Neural progenitor cell (in vitro differentiated cells): ENCODE data around the gene USP32. TPM values are rescaled to one million over a fixed set of nuclear protein-coding genes. Genes with fewer than 3 reads are reported as not detected.

ENCODE experiments used
- DNase-seq: peaks from one replicate; pipeline ENCODE4 v3.0.0-alpha.2; 2016; ENCODE audit warnings: low spot score
- H2AFZ ChIP-seq: fragments of 200-600 bp; sonication (generic); replicated peaks from 2 replicates; pipeline ENCODE4 v1.6.1; 2016; ENCODE audit warnings: antibody characterized with exemption
- H3F3A ChIP-seq: fragments of 200-600 bp; sonication (generic); 2 replicates; pipeline ENCODE4 v1.6.1; 2016; ENCODE audit warnings: antibody characterized with exemption, low read depth
- H3K27ac ChIP-seq: fragments of 200-600 bp; sonication (generic); 2 replicates; pipeline ENCODE4 v1.5.1; 2016; ENCODE audit warnings: mild to moderate bottlenecking
- H3K27me3 ChIP-seq: fragments of 200-600 bp; sonication (generic); 2 replicates; pipeline ENCODE4 v1.6.1; 2016; ENCODE audit warnings: mild to moderate bottlenecking, moderate library complexity
- H3K36me3 ChIP-seq: fragments of 200-600 bp; sonication (generic); 2 replicates; pipeline ENCODE4 v1.5.1; 2016
- H3K4me1 ChIP-seq: fragments of 200-600 bp; sonication (generic); 2 replicates; pipeline ENCODE4 v1.6.1; 2016; ENCODE audit warnings: mixed run types
- H3K4me2 ChIP-seq: fragments of 200-600 bp; sonication (generic); 2 replicates; pipeline ENCODE4 v1.6.1; 2016
- H3K4me3 ChIP-seq: fragments of 200-600 bp; sonication (generic); 2 replicates; pipeline ENCODE4 v1.5.1; 2016
- H3K79me2 ChIP-seq: fragments of 200-600 bp; sonication (generic); 2 replicates; pipeline ENCODE4 v1.6.1; 2016; ENCODE audit warnings: low read depth
- H3K9ac ChIP-seq: fragments of 200-600 bp; sonication (generic); 2 replicates; pipeline ENCODE4 v1.6.1; 2016
- H3K9me3 ChIP-seq: fragments of 200-600 bp; sonication (generic); 2 replicates; pipeline ENCODE4 v1.5.1; 2016; ENCODE audit warnings: low read depth
- H4K20me1 ChIP-seq: fragments of 200-600 bp; sonication (generic); 2 replicates; pipeline ENCODE4 v1.6.1; 2016; ENCODE audit warnings: low read depth
- H3K27ac Mint-ChIP-seq: 3 replicates; pipeline ENCODE4 v1.8.0; 2021; ENCODE audit warnings: mixed read lengths
- H3K27me3 Mint-ChIP-seq: 2 replicates; pipeline ENCODE4 v1.8.0; 2022; ENCODE audit warnings: low read depth, mild to moderate bottlenecking, inconsistent platforms, moderate library complexity, mixed read lengths; ENCODE audit not compliant: insufficient read depth
- H3K36me3 Mint-ChIP-seq: 3 replicates; pipeline ENCODE4 v1.8.0; 2021; ENCODE audit warnings: mixed read lengths
- H3K4me1 Mint-ChIP-seq: 3 replicates; pipeline ENCODE4 v1.8.0; 2021; ENCODE audit warnings: mixed read lengths
- H3K4me3 Mint-ChIP-seq: 3 replicates; pipeline ENCODE4 v1.8.0; 2021; ENCODE audit warnings: mild to moderate bottlenecking, moderate library complexity, mixed read lengths
- H3K9me3 Mint-ChIP-seq: 3 replicates; pipeline ENCODE4 v1.8.0; 2020; ENCODE audit warnings: mixed read lengths
- EZH2 ChIP-seq: fragments of 200-600 bp; sonication (generic); IDR thresholded peaks from 2 replicates; pipeline ENCODE4 v1.6.1; 2017; ENCODE audit warnings: antibody characterized with exemption, mild to moderate bottlenecking, moderate library complexity
- EZH2phosphoT487 ChIP-seq: fragments of 200-600 bp; sonication (generic); IDR thresholded peaks from 2 replicates; pipeline ENCODE4 v1.6.1; 2017; ENCODE audit warnings: antibody characterized with exemption
- total RNA-seq: library from RNA; depleted of rRNA; stranded (reverse); fragments of >200 nt; gene quantifications from 2 replicates; pipeline ENCODE4 v1.2.3, GENCODE V29; 2015; ENCODE audit warnings: low replicate concordance
- TF ChIP-seq, protein P1 (sequence below): fragments of 200-600 bp; sonication (generic); IDR thresholded peaks from 2 replicates; pipeline ENCODE4 v1.5.1; 2017; ENCODE audit warnings: antibody characterized with exemption, mild to moderate bottlenecking

USP32 gene
- total RNA-seq, 1 donor from 2014 or later, result 45.0 TPM

DNA sequence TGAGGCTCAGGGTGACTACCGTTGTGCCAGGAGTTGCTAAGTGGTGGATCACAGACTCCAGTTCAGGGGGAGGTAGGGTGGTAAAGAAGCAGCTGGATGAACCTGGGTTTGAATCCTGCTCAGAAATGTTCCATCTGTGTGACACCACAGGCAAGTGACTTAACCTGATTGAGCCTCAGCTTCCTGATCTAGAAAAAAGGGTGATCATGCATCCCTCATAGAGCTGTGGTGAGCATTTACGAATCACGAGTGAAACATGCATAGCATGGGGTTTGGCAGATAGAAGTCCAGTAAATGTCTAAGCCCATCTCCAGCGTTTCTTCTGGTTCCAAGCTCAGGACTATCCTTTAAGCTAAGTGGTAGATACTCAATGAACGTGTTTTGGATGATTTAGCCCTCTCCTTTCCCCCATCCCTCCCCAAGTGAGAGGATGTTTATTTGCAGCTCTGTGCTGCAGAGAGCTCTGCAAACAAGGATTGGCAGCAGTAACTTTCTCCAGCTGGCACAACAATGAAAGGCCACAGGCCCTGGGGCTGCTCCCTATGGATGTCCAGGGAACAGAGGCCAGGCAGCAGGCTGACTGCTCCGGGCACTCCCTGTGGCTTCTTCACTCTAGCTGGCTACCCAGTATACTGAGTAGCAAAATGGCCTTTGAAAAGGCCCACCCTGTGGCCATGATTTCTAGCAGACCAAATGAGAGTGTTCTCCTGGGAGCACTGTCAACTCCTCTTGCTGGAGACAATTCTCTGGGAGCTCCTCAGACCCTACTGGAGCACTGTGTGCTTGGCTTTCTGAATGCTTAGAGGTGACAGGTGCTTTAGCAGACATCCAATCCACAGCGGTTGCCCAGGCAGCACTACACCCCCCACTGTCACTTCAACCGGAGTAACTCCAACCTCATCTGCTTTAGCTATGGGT, 220.8 kb downstream of the USP32 start:
- Histone ChIP-seq H3K36me3 (no peaks in the 10 kb centered on the region), H2AFZ (no peak overlapping the region), H3K79me2 (no peaks in the 10 kb centered on the region), H3K9me3 (no peaks in the 10 kb centered on the region), H3K9ac (no peak overlapping the region), H4K20me1 (no peaks in the 10 kb centered on the region), H3K4me3 (no peak overlapping the region), H3K27ac (no peak overlapping the region), H3F3A (peaks cover 19% of the 10 kb centered on the region), H3K4me1 (peaks cover 16% of the 10 kb centered on the region), H3K4me2 (no peak overlapping the region), H3K27me3 (no peaks in the 10 kb centered on the region)
- H3K27me3 Mint-ChIP-seq, result peaks cover 2% of the 10 kb centered on the region
- H3K9me3 Mint-ChIP-seq, result no peaks in the 10 kb centered on the region
- DNase-seq, result no peak
- no peak overlapping the region for H3K4me3 Mint-ChIP-seq
- H3K27ac Mint-ChIP-seq, result no peak overlapping the region
- peaks cover 20% of the 10 kb centered on the region for H3K4me1 Mint-ChIP-seq
- no peaks in the 10 kb centered on the region for H3K36me3 Mint-ChIP-seq
- TF ChIP-seq EZH2, result no peak
- TF ChIP-seq EZH2phosphoT487, result no peak
- TF ChIP-seq, protein P1, sequence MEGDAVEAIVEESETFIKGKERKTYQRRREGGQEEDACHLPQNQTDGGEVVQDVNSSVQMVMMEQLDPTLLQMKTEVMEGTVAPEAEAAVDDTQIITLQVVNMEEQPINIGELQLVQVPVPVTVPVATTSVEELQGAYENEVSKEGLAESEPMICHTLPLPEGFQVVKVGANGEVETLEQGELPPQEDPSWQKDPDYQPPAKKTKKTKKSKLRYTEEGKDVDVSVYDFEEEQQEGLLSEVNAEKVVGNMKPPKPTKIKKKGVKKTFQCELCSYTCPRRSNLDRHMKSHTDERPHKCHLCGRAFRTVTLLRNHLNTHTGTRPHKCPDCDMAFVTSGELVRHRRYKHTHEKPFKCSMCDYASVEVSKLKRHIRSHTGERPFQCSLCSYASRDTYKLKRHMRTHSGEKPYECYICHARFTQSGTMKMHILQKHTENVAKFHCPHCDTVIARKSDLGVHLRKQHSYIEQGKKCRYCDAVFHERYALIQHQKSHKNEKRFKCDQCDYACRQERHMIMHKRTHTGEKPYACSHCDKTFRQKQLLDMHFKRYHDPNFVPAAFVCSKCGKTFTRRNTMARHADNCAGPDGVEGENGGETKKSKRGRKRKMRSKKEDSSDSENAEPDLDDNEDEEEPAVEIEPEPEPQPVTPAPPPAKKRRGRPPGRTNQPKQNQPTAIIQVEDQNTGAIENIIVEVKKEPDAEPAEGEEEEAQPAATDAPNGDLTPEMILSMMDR, result no peak

DNA sequence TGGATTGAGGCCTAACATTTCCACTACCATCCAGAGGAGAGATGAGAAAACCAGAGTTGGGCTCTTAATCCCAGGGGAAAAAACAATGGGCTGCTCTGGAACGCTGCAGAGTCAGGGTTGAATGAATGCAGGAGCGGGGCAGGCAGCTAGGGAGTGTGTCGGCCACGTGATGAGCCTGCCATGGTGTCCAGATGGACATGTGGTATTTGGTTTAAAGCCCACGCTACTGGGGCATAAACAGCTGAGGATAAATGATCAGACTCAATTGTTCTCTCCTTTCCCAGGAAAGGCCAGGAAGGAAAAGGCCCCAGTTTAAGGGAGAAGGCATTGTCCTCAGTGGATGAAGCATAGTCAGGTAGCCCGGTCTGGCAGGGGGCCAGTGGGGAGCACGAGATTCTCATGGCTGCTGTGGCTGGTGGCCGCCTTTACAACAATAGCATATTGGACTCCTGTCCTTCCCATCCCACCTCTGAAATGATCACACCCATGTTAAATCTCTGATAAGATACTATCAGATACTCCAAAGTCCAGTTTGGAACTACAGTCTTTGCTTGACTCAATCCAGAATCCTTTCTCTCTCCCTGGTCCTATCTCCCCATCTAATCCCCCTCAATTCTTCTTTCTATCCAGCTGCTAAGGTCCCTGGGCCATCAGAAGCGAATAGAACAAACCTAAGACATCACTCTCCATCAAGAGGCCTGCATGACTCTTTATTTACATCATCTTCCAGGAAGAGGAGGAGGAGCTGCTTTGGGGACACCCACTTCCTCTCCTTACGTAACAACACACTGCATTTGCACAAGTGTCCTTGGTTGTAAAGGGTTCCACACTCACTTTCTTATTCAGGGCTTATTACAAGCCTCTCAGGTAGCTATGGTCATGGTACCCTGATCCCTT, 221.8 kb downstream of the USP32 start:
- H3K4me3 Mint-ChIP-seq, result no peak overlapping the region
- DNase-seq, result no peak
- no peak overlapping the region for H3K27ac ChIP-seq
- peaks cover 2% of the 10 kb centered on the region for H3K27me3 Mint-ChIP-seq
- peaks cover 23% of the 10 kb centered on the region for H3F3A ChIP-seq
- no peaks in the 10 kb centered on the region for H4K20me1 ChIP-seq
- H3K36me3 Mint-ChIP-seq, result no peaks in the 10 kb centered on the region
- H3K4me2 ChIP-seq, result no peak overlapping the region
- peaks cover 16% of the 10 kb centered on the region for H3K4me1 ChIP-seq
- H3K4me1 Mint-ChIP-seq, result peaks cover 20% of the 10 kb centered on the region
- no peaks in the 10 kb centered on the region for H3K36me3 ChIP-seq
- H3K4me3 ChIP-seq, result no peak overlapping the region
- H2AFZ ChIP-seq, result peak overlapping the region; percentile 39
- no peak overlapping the region for H3K9ac ChIP-seq
- no peaks in the 10 kb centered on the region for H3K9me3 Mint-ChIP-seq
- H3K79me2 ChIP-seq, result no peaks in the 10 kb centered on the region
- H3K27ac Mint-ChIP-seq, result no peak overlapping the region
- H3K27me3 ChIP-seq, result no peaks in the 10 kb centered on the region
- H3K9me3 ChIP-seq, result no peaks in the 10 kb centered on the region
- TF ChIP-seq, protein P1, result no peak
- TF ChIP-seq EZH2, result no peak
- TF ChIP-seq EZH2phosphoT487, result no peak

DNA sequence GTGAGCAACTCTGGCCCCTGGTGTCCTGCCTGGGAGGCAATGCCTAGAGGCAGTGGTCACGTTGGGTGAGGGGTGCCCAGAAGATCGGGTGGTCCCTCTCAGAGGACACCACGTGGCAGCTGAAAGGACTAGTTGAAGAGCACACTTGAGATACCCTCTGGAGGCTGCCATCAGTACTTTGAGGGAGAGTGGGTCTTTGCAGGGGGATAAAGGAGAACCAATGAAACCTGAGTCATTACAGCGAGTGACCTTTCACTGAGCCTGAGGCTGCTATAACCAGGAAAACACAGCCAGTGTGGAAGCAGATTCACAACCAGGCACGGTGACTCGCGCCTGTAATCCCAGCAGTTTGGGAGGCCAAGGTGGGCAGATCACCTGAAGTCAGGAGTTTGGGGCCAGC, 223.3 kb downstream of the USP32 start:
- H3K27me3 Mint-ChIP-seq, result peaks cover 2% of the 10 kb centered on the region

More for the DNA sequence above, 223.3 kb downstream of the USP32 start:
- H3K27ac Mint-ChIP-seq, result peak overlapping the region; percentile 27
- Histone ChIP-seq H3K79me2 (no peaks in the 10 kb centered on the region), H3K4me1 (peaks cover 18% of the 10 kb centered on the region), H2AFZ (peak overlapping the region; percentile 26), H3K36me3 (no peaks in the 10 kb centered on the region), H3K27me3 (no peaks in the 10 kb centered on the region), H3K27ac (no peak overlapping the region), H3K9ac (no peak overlapping the region), H3K4me2 (no peak overlapping the region), H4K20me1 (no peaks in the 10 kb centered on the region), H3F3A (peaks cover 23% of the 10 kb centered on the region), H3K9me3 (no peaks in the 10 kb centered on the region), H3K4me3 (no peak overlapping the region)
- no peak for DNase-seq
- peaks cover 21% of the 10 kb centered on the region for H3K4me1 Mint-ChIP-seq
- H3K9me3 Mint-ChIP-seq, result no peaks in the 10 kb centered on the region
- TF ChIP-seq, protein P1, result no peak
- TF ChIP-seq EZH2, result no peak
- TF ChIP-seq EZH2phosphoT487, result no peak
- H3K36me3 Mint-ChIP-seq, result no peaks in the 10 kb centered on the region
- H3K4me3 Mint-ChIP-seq, result no peak overlapping the region
